ENCODE measurements around the gene ITPRIP.

Gene ITPRIP

GRCh38 chr10:104333032-104333727, 5.1 kb downstream of the ITPRIP start:
- Histone ChIP-seq H3K27ac (ENCODE audit: low read depth, low read length) (peak overlapping the region; percentile 3), H2BK5ac (ENCODE audit: low read depth, low read length, poor library complexity) (no peak overlapping the region), H3K9me3 (ENCODE audit: insufficient read depth, low read depth, low read length) (no peaks in the 10 kb centered on the region), H3K4me2 (ENCODE audit: low read length) (no peak overlapping the region), H2AFZ (ENCODE audit: insufficient read depth, low read length, poor library complexity) (no peak overlapping the region), H2AK5ac (ENCODE audit: low read length) (no peak overlapping the region), H3K4me3 (ENCODE audit: low read depth, low read length) (no peak overlapping the region), H3K9ac (ENCODE audit: low read length) (no peak overlapping the region), H4K12ac (ENCODE audit: low read depth, low read length) (no peak overlapping the region), H2BK12ac (ENCODE audit: low read length) (no peak overlapping the region), H3K79me2 (ENCODE audit: control insufficient read depth, insufficient read depth, low read length, poor library complexity) (peaks cover 33% of the 10 kb centered on the region), H3K14ac (ENCODE audit: low read length) (no peak overlapping the region), H3K23ac (ENCODE audit: low read length) (no peak overlapping the region), H3K27me3 (ENCODE audit: insufficient read depth, low read length) (no peaks in the 10 kb centered on the region), H3K36me3 (ENCODE audit: control insufficient read depth in 1 of 2, insufficient read depth in 2 of 2, low read length in 2 of 2) (peaks cover 0 to 2% of the 10 kb centered on the region in 2 experiments), H4K8ac (ENCODE audit: low read depth, low read length) (no peak overlapping the region), H3K4me1 (ENCODE audit: control insufficient read depth in 1 of 2, insufficient read depth in 2 of 2, low read length in 2 of 2) (peaks cover 57 to 59% of the 10 kb centered on the region in 2 experiments), H3K4ac (ENCODE audit: low read depth, low read length) (peak overlapping the region; percentile 13), H4K91ac (ENCODE audit: low read depth, low read length) (no peak overlapping the region), H2BK120ac (ENCODE audit: insufficient read depth, low read length, poor library complexity) (no peak overlapping the region), H3K79me1 (ENCODE audit: low read length) (peaks cover 37% of the 10 kb centered on the region), H3K18ac (ENCODE audit: low read length) (peak overlapping the region; percentile 20)
- DNase-seq = peak in 1 of 2 donors; percentile 44
- no CpG with 5 or more reads among the region's 13 CpGs for WGBS (ENCODE audit: extremely low coverage, insufficient coverage, insufficient read length)

- H2BK120ac ChIP-seq (ENCODE audit: insufficient read depth, low read length, poor library complexity) = no peak overlapping the region
- H2AK5ac ChIP-seq (ENCODE audit: low read length) = peak overlapping the region; percentile 45
- no peak overlapping the region for H2AFZ ChIP-seq (ENCODE audit: insufficient read depth, low read length, poor library complexity)
- no peak overlapping the region for H4K91ac ChIP-seq (ENCODE audit: low read depth, low read length)
- H4K8ac ChIP-seq (ENCODE audit: low read depth, low read length) = no peak overlapping the region
- H3K27ac ChIP-seq (ENCODE audit: low read depth, low read length) = peak overlapping the region; percentile 95
- peaks cover 0 to 2% of the 10 kb centered on the region in 2 experiments for H3K36me3 ChIP-seq (ENCODE audit: control insufficient read depth in 1 of 2, insufficient read depth in 2 of 2, low read length in 2 of 2)
- no peak overlapping the region for H4K12ac ChIP-seq (ENCODE audit: low read depth, low read length)
- no peak overlapping the region for H3K14ac ChIP-seq (ENCODE audit: low read length)
- peaks cover 38% of the 10 kb centered on the region for H3K79me1 ChIP-seq (ENCODE audit: low read length)
- H3K4me3 ChIP-seq (ENCODE audit: low read depth, low read length) = no peak overlapping the region
- WGBS (ENCODE audit: extremely low coverage, insufficient coverage, insufficient read length) = no CpG with 5 or more reads among the region's 11 CpGs
- H3K23ac ChIP-seq (ENCODE audit: low read length) = no peak overlapping the region
- peaks cover 65 to 66% of the 10 kb centered on the region in 2 experiments for H3K4me1 ChIP-seq (ENCODE audit: control insufficient read depth in 1 of 2, insufficient read depth in 2 of 2, low read length in 2 of 2)
- H3K4ac ChIP-seq (ENCODE audit: low read depth, low read length) = no peak overlapping the region
- H2BK12ac ChIP-seq (ENCODE audit: low read length) = peak overlapping the region; percentile 29
- no peak overlapping the region for H3K18ac ChIP-seq (ENCODE audit: low read length)
- DNase-seq = peak in 1 of 2 donors; percentile 46
- H2BK5ac ChIP-seq (ENCODE audit: low read depth, low read length, poor library complexity) = no peak overlapping the region
- peaks cover 34% of the 10 kb centered on the region for H3K79me2 ChIP-seq (ENCODE audit: control insufficient read depth, insufficient read depth, low read length, poor library complexity)
- no peaks in the 10 kb centered on the region for H3K9me3 ChIP-seq (ENCODE audit: insufficient read depth, low read depth, low read length)
- H3K27me3 ChIP-seq (ENCODE audit: insufficient read depth, low read length) = no peaks in the 10 kb centered on the region
- no peak overlapping the region for H3K4me2 ChIP-seq (ENCODE audit: low read length)
- no peak overlapping the region for H3K9ac ChIP-seq (ENCODE audit: low read length)
These were observed 5.8 kb downstream of the ITPRIP start for GRCh38 chr10:104332243-104333031.

GRCh38 chr10:104331208-104331838, 6.9 kb downstream of the ITPRIP start:
- H2BK120ac ChIP-seq (ENCODE audit: insufficient read depth, low read length, poor library complexity) = peak overlapping the region; percentile 93
- peak overlapping the region; percentile 87 for H4K91ac ChIP-seq (ENCODE audit: low read depth, low read length)
- H2AFZ ChIP-seq (ENCODE audit: insufficient read depth, low read length, poor library complexity) = no peak overlapping the region
- peaks cover 44% of the 10 kb centered on the region for H3K79me1 ChIP-seq (ENCODE audit: low read length)
- H3K23ac ChIP-seq (ENCODE audit: low read length) = no peak overlapping the region
- peak overlapping the region; percentile 76 for H3K4ac ChIP-seq (ENCODE audit: low read depth, low read length)
- H3K9me3 ChIP-seq (ENCODE audit: insufficient read depth, low read depth, low read length) = no peaks in the 10 kb centered on the region
- H3K4me3 ChIP-seq (ENCODE audit: low read depth, low read length) = no peak overlapping the region
- peak overlapping the region; percentile 90 for H3K14ac ChIP-seq (ENCODE audit: low read length)
- H2BK5ac ChIP-seq (ENCODE audit: low read depth, low read length, poor library complexity) = peak overlapping the region; percentile 90
- peak overlapping the region; percentile 95 for H3K27ac ChIP-seq (ENCODE audit: low read depth, low read length)
- H4K8ac ChIP-seq (ENCODE audit: low read depth, low read length) = peak overlapping the region; percentile 68
- no peak overlapping the region for H4K12ac ChIP-seq (ENCODE audit: low read depth, low read length)
- DNase-seq = peak in 1 of 2 donors; percentile 63
- no CpG with 5 or more reads among the region's 9 CpGs for WGBS (ENCODE audit: extremely low coverage, insufficient coverage, insufficient read length)
- peaks cover 40% of the 10 kb centered on the region for H3K79me2 ChIP-seq (ENCODE audit: control insufficient read depth, insufficient read depth, low read length, poor library complexity)
- H3K9ac ChIP-seq (ENCODE audit: low read length) = no peak overlapping the region
- H3K36me3 ChIP-seq (ENCODE audit: control insufficient read depth in 1 of 2, insufficient read depth in 2 of 2, low read length in 2 of 2) = peaks cover 0 to 2% of the 10 kb centered on the region in 2 experiments
- H3K4me2 ChIP-seq (ENCODE audit: low read length) = peak overlapping the region; percentile 41
- H3K4me1 ChIP-seq (ENCODE audit: control insufficient read depth in 1 of 2, insufficient read depth in 2 of 2, low read length in 2 of 2) = peaks cover 68 to 73% of the 10 kb centered on the region in 2 experiments
- peak overlapping the region; percentile 75 for H2AK5ac ChIP-seq (ENCODE audit: low read length)
- H3K27me3 ChIP-seq (ENCODE audit: insufficient read depth, low read length) = no peaks in the 10 kb centered on the region
- H3K18ac ChIP-seq (ENCODE audit: low read length) = peak overlapping the region; percentile 93
- peak overlapping the region; percentile 94 for H2BK12ac ChIP-seq (ENCODE audit: low read length)

All from trophoblast cell (in vitro differentiated cells and primary cell).